Measurements from ENCODE around the gene HEMGN. TPM values are rescaled to one million over a fixed set of nuclear protein-coding genes. Genes with fewer than 3 reads are reported as not detected.

The HEMGN gene
- total RNA-seq, 2 experiments from 2014 or later = 0.69 to 0.99 TPM

- H3K4me1 Mint-ChIP-seq (ENCODE audit: low read depth) = peaks cover 9% of the 10 kb centered on the region
- H3K27me3 Mint-ChIP-seq = no peaks in the 10 kb centered on the region
- H3K27ac Mint-ChIP-seq = no peak overlapping the region
- ChIA-PET CTCF (interaction anchor here (1.2 to 5.9 kb wide), 6 partner anchors 9 to 179 kb away, joined by 4 to 172 read pairs (median 12); partner anchors contain the start of gene FOXE1), POLR2A (no interaction called here)
- H3K4me3 Mint-ChIP-seq = no peak overlapping the region
- intact Hi-C loops (cut with micrococcal nuclease) = loop anchor here (2.0 kb wide), 1 partner anchor 63 kb away; no protein-coding TSS in a partner anchor
- no peak for DNase-seq
- peaks cover 11% of the 10 kb centered on the region for H3K9me3 Mint-ChIP-seq
- H3K36me3 Mint-ChIP-seq = peaks cover 2% of the 10 kb centered on the region
These were observed 46.2 kb downstream of the HEMGN start for GRCh38 chr9:97891736-97892135.

GRCh38 chr9:97889941-97890887 lies 47.8 kb downstream of the HEMGN start:
- Mint-ChIP-seq H3K27me3 (no peaks in the 10 kb centered on the region), H3K4me3 (no peak overlapping the region), H3K36me3 (peaks cover 2% of the 10 kb centered on the region), H3K27ac (no peak overlapping the region), H3K4me1 (ENCODE audit: low read depth) (peaks cover 7% of the 10 kb centered on the region), H3K9me3 (peaks cover 11% of the 10 kb centered on the region)
- ChIA-PET CTCF (interaction anchor here (0.6 to 5.9 kb wide), 52 partner anchors 9 to 374 kb away, joined by 3 to 172 read pairs (median 4); partner anchors contain the start of genes FOXE1, HEMGN, TRMO and XPA), POLR2A (interaction anchor here (1.1 to 1.3 kb wide), 2 partner anchors 32 to 185 kb away, joined by 3 to 4 read pairs; partner anchors contain the start of gene TRMO)
- intact Hi-C loops (cut with micrococcal nuclease) = loop anchor here (1.0 to 2.0 kb wide), 3 partner anchors 11 to 65 kb away; no protein-coding TSS in a partner anchor
- peak; percentile 82 for DNase-seq

GRCh38 chr9:97880336-97880735 lies 57.6 kb downstream of the HEMGN start:
- no peaks in the 10 kb centered on the region for H3K4me1 Mint-ChIP-seq (ENCODE audit: low read depth)
- no peaks in the 10 kb centered on the region for H3K36me3 Mint-ChIP-seq
- DNase-seq = no peak
- CTCF ChIA-PET = interaction anchor here (1.9 kb wide), 1 partner anchor 9 kb away, joined by 11 read pairs; no protein-coding TSS in a partner anchor
- H3K9me3 Mint-ChIP-seq = no peaks in the 10 kb centered on the region
- H3K27me3 Mint-ChIP-seq = no peaks in the 10 kb centered on the region
- H3K4me3 Mint-ChIP-seq = no peak overlapping the region
- POLR2A ChIA-PET = no interaction called here
- intact Hi-C loops (cut with micrococcal nuclease) = no loop called here
- no peak overlapping the region for H3K27ac Mint-ChIP-seq

Other genes starting within 250 kb of the HEMGN start
- 1 to 10 TPM; 8.5 to 9.6 TPM for gene XPA, start 240.8 kb downstream of the HEMGN start, total RNA-seq
- not detected for gene FOXE1, start 84.9 kb downstream of the HEMGN start, total RNA-seq
- gene TRMO, start 15.7 kb downstream of the HEMGN start, total RNA-seq = 10 to 100 TPM; 13.3 to 13.4 TPM
- 100 to 1,000 TPM; 352 to 358 TPM for gene ANP32B, start 45.2 kb upstream of the HEMGN start, total RNA-seq
- gene NANS, start 118.6 kb upstream of the HEMGN start, total RNA-seq = 10 to 100 TPM; 48.4 to 51.9 TPM
- gene TRIM14, start 181.1 kb upstream of the HEMGN start, total RNA-seq = 10 to 100 TPM; 49.1 to 52.7 TPM

Data from activated CD4-positive, alpha-beta memory T cell treated with anti-CD3 and anti-CD28 coated beads for 36 hours (primary cell).